OCI-LY3 (cell line): Measurements from ENCODE around the gene RARG.

Experiments used
- EZH2phosphoT487 ChIP-seq: fragments of 200-600 bp; shearing (Covaris generic); IDR thresholded peaks from 2 replicates; pipeline ENCODE4 v1.6.1; 2018; ENCODE audit warnings: antibody characterized with exemption, mixed run types, low read depth
- TF ChIP-seq, protein P1 (sequence below): fragments of 200-600, 300-600 bp; sonication (generic); IDR thresholded peaks from 2 replicates; pipeline ENCODE4 v1.5.1; 2014; ENCODE audit warnings: antibody characterized with exemption, low read length, low read depth

DNA sequence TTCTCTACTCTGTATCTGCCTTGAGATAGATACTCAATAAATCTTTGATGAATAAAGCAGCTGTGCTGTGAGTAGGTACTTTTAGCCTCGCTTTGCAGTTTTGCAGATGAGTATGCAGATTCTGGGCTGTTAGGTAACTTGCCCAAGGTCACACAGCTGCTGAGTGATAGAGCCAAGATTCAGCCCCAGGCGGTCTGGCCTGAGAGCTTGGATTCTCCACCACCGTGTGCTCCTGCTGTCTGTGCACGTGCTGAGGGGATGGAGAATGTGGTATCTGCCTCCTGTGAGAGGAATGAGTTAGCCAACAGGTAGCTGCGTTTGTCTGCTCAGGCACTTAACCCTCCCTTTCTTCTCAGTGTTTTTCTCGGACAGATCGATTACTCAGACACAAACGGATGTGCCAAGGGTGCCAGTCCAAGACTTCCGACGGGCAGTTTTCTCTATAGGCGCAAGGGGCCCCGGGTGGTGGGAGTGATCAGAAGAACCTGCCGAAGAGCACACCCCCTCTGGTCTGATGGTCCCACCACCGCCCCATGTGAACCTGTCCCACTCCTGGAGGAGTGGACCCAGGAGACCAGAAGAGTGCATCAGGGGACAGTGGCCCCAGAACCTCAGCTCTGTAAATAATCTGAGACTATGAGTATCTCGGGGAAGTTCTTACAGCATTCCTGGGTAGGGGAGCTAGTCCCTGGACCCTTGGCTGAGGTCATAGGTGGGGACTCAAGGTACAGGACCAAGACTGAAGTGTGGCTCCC is 44.7 kb downstream of the RARG start:
- TF ChIP-seq, protein P1, sequence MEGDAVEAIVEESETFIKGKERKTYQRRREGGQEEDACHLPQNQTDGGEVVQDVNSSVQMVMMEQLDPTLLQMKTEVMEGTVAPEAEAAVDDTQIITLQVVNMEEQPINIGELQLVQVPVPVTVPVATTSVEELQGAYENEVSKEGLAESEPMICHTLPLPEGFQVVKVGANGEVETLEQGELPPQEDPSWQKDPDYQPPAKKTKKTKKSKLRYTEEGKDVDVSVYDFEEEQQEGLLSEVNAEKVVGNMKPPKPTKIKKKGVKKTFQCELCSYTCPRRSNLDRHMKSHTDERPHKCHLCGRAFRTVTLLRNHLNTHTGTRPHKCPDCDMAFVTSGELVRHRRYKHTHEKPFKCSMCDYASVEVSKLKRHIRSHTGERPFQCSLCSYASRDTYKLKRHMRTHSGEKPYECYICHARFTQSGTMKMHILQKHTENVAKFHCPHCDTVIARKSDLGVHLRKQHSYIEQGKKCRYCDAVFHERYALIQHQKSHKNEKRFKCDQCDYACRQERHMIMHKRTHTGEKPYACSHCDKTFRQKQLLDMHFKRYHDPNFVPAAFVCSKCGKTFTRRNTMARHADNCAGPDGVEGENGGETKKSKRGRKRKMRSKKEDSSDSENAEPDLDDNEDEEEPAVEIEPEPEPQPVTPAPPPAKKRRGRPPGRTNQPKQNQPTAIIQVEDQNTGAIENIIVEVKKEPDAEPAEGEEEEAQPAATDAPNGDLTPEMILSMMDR = no peak
- TF ChIP-seq EZH2phosphoT487 = no peak
